Stimulated activated CD8-positive, alpha-beta memory T cell treated with anti-CD3 and anti-CD28 coated beads, Interleukin-7, amount 100 ng/mL, for 48 hours (primary cell): Measurements from ENCODE around the gene ARID1A.
"Not testable (repeated sequence)": the region's sequence is repeated elsewhere in the genome, so short reads cannot be mapped to it uniquely, and the experiment has no call there.

Experiments
- DNase-seq, 2 donors: peaks; one replicate each; pipeline ENCODE4 v3.0.0-alpha.2; 2020; ENCODE audit warnings: low read depth in 1 of 2; ENCODE audit errors: extremely low read depth in 1 of 2

The ARID1A gene

DNA sequence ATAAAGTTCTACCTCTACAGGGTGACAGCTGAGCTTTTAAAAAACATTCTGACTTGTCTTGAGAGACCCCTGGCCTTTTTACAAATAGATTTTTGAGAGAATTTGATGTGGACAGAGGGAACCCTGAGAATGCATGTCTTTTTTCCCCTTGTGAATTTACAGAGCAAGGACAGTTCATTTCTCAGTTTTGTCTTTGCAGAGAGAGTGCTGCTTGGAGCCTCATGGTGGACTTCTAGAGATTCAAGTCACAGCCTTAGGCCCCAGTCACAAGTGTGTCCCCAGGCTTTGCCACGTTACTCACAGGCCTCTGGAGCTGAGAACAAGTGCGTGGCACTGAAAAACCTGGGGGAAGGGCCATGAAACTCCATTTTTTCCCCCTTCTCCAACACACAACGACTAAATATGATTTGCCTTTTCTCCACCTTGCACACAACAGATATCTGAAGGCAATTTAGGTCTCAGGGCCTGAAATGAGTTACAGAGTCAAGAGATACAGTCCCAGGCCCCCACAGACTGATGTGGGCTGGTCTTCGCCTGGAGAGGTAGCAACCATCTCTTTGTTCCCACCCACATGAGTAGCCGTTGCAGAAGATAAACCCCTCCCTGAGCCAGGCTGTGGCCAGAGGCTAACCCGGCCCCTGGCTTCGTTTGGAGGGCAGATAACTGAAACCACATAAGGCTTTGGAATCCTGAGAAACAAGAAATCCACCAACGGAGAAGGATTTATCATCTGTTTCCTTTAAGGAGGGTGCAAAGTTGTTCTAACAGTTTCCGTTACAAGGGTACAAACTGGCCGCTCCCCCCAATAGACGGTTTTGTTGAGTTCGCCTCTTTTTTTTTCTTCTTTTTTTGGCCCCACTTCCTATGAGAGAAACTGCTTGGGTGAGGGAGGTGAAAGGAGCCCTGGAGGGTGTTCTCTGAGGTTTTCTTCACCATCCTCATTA is 90.9 kb downstream of the ARID1A start:
- DNase-seq = no peak

DNA sequence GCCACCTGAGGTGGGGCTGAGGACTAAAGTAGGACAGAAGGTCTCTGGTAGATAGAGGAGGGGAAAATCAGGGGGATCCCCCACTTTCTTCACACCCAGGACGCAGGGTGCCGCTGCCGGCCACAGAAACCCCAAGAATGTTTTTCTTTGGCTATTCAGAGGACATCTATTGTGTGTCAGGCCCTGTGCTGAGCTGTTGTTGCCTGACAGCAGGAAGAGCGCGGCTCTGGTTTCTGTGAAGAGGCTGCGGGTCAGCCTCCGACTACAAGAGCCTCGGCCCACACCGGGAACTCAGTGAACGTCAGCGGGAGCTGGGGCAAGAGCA is 91.5 kb downstream of the ARID1A start:
- DNase-seq = peak; percentile 78

DNA sequence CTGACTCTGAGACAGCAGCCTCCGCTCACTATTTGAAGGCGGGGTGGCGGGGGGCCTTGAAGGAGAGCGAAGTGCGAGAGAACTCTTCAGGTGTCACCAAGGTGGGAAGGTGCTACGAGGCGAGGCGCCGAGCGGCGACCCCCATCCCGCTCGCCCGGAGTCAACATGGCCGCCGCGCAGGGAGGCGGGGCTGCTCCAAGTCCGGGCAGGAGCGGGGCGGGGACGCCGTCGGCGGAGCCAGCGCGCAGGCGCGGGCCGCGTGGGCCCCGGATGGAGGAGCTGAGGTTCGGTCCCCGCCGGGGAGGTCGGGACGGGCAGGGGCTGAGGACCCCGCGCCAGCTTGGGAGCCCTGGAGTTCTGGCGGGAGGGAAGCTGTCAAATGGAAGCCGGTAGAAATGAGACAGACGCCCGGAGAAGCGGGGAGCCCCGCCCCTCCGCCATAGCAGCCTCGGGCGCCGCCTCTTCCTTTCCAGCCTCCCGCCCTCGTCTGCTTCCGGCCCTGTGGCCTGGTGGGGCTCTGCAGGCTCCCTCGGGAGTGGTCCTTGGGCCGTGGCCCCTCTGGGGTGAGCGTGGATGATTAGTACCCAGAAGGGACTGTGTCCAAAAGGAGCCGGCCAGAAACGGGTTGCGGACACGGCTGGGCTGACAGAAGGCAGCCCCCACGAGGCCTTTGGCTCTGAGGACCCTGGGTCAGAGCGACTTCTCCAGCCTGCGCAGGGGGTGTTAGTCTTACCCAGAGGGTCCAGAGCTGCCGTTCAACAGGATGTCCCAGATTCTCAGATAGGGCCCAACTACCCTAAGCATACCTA is 92.1 kb downstream of the ARID1A start, which contains the start of gene PIGV:
Gene PIGV, plus strand, starts transcription at position 245 of the 809 bp plus-strand sequence. CDS start 2,866 bp downstream, outside the sequence.
- DNase-seq = peak; percentile 78 to 79

DNA sequence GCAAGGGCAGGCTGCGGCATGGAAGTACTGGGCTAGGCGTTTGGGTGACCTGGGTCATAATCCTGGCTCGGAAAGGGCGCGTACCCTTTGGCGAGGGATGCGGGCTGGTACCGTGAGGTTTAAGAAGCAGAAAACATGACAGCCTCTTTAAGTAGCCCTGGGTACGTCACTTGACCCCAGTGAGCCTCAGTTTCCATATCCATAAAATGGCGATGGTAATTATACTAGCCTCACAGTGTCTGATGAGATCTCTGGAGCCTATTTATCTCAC is 92.6 kb downstream of the ARID1A start:
- DNase-seq = no peak

DNA sequence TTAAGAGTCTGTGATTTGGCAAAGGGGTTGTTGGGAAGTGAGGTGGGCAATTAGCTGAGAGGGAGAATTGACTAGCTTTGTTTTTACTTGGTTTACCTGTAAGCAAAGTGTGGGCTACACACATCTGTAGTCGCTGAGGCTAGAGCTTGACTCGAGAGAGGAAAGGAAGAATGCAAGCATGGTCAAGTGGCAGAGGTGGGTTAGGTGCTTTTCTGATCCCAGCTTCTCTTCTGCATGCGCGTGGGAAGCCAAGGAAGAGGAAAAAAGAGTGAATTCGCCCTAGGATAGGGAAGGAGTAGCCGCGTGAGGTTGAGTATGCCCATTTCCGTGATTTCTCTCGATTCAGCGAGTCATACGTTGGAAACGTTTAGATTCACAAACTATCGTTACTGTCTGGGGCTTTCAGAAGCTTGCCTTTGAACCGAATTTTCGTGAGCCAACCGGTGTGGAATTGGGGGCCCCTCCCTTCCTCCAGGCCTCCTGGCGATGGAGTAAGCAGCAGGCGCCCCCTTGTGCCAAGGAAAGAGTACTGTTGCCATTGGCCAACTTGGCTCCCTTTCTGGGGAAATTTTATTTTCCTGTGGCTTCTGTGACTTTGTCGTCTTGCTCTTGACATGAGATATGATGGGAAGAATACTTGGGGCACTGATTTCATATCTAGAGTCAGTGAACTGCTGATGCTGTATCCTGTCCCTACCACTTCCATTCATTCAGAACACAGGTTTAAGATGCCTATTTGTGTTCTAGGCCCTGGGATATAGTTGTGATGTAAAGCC is 93.2 kb downstream of the ARID1A start:
- DNase-seq = peak; percentile 55 to 90

DNA sequence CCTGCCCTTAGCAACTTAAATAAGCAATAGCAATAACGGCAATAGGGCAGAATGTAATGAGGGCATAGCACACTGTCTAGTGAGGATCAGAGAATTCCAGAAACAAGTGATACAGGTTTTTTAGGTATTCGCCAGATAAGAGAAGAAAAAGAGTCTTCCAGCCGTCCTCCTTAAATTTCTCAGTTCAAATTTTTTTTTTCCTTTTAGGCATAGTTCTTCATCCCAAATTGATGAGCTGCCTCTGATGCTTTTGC is 93.7 kb downstream of the ARID1A start:
- DNase-seq = no peak

DNA sequence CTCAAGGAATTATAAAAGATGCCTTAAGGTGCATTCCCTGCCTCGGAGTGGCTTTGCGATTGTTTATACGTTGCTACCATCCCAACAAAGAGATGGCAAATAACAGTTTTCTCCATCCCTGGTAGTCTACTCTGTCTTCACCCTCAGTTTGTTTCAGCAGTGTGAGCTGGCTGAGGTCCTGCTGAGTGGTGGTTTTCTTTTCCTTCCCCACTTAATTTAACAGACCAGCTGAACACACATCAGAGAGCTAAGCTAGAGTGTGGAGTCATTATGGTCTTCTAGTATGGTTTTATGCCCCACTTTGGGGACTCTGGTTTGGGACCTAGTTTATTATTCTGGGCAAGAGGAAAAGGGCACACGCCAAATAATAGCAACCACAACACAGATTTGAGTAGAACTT is 94.1 kb downstream of the ARID1A start:
- DNase-seq = no peak

DNA sequence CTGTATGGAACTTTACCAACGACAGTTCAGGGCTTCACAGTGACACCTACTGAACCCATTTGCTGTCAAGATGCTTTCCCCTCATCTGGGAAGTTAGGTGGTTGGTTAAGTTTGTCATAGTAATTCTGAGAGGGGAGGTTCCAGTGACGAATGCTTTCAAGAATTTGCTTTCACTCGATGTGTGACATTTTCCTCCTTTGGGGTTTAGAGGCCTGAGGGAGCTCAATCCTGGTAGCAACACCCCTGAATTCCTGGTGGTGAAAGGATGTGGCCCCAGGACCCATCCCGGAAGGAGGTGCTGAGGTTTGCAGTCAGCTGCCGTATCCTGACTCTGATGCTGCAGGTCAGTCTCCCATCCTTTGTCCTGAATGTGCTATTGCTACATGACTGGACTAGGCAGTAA is 94.7 kb downstream of the ARID1A start:
- DNase-seq = no peak

DNA sequence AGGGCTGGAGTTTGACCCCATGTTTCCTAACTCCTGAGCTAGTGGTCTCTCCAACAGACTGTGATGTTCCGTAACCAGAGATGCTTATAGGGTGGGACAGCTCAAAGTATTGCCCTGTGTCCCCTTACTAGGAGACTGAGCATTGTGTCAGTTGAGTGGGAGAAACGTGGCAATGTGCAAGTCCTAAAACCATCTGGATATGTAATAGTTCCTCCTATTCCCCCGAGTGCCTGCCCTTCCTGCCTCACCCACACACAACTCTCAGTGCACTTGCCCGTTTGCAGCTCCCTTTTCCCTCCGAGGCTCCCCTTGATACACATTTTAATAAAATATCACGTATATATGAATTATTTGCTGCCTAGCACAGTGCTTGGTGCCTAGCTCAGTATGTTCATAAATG is 95.3 kb downstream of the ARID1A start:
- no peak for DNase-seq

DNA sequence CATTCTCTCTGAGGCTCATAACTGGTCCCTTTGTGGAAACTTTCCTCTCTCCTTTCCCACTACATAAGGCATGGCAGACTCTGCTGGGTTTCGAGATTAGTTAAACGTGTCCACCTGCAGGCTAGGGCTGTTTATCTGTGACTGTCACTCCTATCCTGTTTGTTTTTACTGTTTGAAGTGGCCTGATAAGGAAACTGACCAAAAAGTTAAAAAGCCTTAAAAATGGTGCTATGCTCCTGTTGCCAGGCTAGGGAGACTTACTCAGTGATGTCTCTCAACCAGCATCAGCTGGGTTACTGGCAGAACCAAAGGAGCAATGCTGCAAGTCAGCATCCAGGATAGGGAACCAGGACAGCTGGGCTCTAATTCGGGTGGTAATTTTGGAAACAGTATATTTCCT is 95.8 kb downstream of the ARID1A start:
- no peak for DNase-seq

DNA sequence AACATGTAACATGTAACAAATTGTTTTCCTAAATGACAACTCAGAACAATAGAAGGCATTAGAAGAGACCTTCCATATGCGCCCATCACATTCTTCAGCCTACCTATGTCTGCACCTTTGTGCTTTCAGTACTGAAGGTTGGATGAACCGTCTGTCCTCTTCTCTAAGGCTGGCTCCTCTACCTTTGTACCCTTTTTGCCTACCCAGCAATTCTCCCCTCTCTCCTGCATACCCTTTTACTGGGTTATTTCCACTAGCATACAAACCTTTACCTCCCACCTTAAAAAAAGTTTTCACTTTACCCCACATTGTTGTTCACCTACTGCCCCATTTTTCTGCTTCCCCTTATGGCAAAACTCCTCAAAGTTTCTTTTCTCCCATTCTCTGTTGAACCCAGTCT is 97.1 kb downstream of the ARID1A start:
- DNase-seq = no peak

DNA sequence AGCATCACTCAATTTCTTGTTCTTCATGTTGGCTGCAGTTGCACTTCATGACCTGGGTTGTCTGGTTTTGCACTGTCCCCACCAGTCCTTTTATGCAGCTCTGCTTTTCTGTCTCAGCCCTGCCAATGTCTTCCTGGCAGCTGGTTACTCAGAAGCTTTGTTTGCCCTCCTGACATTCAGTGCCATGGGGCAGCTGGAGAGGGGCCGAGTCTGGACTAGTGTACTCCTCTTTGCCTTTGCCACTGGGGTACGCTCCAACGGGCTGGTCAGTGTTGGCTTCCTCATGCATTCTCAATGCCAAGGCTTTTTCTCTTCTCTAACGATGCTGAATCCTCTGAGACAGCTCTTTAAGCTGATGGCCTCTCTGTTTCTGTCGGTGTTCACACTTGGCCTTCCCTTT is 98.6 kb downstream of the ARID1A start:
- DNase-seq = no peak

DNA sequence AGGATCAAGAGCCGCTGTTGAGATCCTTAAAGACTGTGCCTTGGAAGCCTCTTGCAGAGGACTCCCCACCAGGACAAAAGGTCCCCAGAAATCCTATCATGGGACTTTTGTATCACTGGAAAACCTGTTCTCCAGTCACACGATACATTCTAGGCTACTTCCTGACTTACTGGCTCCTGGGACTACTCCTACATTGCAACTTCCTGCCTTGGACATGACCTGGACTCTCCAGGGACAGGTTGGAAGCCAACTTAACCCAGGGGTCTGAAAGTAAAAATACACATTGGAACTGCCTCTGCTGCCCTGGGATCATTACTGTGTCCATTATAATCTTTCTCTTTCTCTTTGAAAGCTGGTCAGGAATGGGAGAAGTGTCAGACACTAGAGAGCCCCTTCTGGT is 101.8 kb downstream of the ARID1A start:
- no peak for DNase-seq

DNA sequence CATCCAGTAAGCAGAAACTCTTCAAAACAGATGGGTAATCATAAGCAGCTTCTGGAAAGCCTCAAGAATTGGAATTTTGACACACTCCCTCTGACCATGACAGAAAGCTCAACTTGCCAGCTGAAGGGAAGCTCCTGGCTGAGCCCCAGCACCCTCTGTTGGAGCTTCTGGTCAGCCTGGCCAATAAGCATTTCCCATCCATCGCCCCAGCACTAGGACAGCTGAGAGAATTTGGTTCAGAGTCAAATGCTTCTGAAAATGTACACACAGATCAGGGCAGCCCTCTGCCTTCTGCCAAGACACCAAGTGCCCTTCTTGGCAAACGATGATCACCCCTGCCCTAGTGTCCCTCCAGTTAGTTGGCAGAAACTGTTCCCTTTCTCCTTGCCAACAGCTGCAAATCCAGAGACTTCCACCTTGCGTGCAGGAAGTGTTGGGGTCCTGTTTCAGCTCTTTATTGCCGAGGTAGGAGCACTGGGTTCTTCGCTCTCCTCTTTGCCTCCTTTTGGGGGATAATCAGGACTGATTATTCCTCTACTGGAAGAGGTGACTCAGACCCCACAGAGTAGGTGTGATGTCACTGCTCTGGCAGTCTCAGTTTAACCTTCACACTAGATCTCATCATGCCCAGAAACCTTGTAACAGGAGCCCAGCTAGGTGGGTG is 103.8 kb downstream of the ARID1A start:
- peak in 1 of 2 donors; percentile 26 for DNase-seq

DNA sequence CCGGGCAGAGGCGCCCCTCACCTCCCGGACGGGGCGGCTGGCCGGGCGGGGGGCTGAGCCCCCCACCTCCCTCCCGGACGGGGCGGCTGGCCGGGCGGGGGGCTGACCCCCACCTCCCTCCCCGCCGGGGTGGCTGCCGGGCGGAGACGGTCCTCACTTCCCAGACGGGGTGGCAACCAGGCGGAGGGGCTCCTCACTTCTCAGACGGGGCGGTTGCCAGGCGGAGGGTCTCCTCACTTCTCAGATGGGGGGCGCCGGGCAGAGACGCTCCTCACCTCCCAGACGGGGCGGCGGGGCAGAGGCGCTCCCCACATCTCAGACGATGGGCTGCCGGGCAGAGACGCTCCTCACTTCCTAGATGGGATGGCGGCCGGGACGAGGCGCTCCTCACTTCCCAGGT is 108.1 kb downstream of the ARID1A start:
- not testable (repeated sequence) for DNase-seq

DNA sequence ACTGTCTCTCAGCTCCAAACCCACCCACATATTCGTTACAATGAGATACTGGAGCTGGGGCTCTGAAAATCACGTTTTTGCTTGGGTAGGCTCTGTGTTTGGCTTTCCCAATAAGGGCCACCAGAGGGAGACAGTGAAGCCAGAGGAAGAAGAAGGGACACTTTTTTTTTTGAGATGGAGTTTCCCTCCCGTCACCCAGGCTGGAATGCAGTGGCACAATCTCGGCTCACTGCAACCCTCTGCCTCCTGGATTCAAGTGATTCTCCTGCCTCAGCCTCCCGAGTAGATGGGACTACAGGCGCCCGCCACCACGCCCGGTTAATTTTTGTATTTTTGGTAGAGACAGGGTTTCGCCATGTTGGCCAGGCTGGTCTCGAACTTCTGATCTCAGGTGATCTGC is 114.3 kb downstream of the ARID1A start:
- not testable (repeated sequence) for DNase-seq

DNA sequence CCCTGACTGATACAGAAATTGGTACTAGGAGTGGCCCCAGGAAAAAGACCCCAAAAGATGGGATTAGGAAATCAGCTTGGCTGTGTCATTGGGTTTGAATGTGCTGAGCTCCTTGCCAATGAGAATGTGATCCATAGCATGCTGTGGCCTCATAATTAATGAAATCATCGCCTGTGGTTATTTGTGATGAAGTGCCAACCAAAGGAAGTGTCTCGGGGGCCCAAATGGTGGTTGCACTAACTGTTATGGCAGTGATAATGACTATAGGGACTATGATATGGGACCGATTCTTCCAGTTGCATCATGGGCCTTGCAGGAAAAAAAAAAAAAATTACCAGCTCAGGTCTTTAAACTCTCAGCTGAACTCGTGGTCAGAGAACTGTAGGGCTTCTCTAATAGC is 115.2 kb downstream of the ARID1A start:
- DNase-seq = no peak

DNA sequence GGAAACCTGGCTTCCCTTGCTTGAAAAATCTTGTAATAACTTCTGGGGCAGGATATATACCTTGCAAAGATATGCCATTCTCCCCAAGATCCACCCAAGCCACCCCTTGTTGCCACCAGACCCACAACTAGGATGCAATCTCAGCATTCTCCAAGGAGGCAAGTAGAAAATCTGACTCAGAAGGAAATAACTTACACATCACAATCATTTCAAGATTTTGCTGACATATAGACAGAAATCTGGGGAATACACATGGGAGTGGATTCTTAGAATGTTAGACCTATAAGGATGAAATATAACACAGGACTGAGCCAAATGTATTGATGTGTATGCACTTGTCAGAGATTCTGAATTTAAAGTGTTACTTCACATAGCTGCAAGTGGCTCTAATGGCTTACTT is 115.9 kb downstream of the ARID1A start:
- DNase-seq = no peak

DNA sequence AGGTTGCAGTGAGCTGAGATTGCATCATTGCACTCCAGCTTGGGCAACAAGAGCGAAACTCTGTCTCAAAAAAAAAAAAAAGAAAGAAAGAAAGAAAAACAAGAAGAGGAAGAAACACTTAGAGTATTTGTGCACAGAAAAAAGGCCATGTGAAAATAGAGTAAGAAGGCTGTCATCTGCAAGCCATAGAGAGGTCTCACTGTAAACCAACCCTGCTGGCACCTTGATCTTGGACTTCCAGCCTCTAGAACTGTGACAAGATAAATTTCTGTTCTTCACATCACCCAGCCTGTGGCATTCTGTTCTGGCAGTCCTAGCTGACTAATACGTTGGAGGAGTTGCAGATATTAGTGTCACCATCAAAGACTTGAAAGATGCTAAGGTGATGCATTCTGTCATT is 118.6 kb downstream of the ARID1A start:
- DNase-seq = no peak

DNA sequence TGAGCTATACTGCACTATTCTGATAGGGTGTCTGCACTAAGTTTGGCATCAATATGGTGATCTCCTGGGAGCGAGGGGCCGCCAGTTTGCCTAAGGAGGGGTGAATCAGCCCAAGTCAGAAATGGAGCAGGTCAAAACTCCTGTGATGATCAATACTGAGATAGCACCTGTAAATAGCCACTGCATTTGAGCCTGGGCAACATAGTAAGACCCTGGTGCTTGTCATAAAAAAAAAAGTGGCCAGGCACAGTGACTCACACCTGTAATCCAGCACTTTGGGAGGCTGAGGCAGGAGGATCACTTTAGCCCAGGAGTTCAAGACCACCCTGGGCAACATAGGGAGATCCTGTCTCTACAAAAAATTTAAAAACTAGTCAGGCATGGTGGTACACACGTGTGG is 119.1 kb downstream of the ARID1A start:
- DNase-seq = no peak

DNA sequence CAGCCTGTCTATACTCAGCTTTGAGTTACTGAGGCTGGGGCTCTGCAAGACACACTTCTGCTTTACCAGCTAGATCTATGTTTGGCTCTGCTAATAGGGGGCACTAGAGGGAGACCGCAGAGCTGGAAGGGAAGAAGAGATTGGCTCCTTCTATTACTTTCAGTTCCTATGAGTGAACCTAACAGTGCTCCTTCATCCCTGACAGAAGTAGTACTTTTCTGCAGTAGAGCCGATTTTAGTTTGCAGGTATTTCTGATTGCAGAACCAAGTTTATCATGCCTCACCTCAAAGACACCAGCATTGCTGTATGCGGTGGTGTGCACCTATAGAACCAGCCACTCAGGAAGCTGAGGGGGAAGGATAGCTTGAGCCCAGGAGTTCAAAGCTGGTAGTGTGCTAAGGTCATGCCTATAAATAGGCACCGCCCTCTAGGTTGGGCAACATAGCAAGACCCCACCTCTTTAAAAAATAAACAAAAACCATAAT is 125.0 kb downstream of the ARID1A start:
- no peak for DNase-seq
